ENCODE measurements around the gene CDC42BPB. TPM values are rescaled to one million over a fixed set of nuclear protein-coding genes. Genes with fewer than 3 reads are reported as not detected.

CDC42BPB gene
- total RNA-seq, 1 donor from 2014 or later, result 1.6 TPM

GRCh38 chr14:102885737-102886447 is 171.5 kb downstream of the CDC42BPB start:
- H3K4me1 Mint-ChIP-seq (ENCODE audit: low read depth), result peaks cover 10% of the 10 kb centered on the region
- intact Hi-C loops (cut with micrococcal nuclease), result no loop called here
- H3K4me3 Mint-ChIP-seq, result no peak overlapping the region
- H3K9me3 Mint-ChIP-seq, result no peaks in the 10 kb centered on the region
- DNase-seq (ENCODE audit: low spot score), result no peak
- peaks cover 50% of the 10 kb centered on the region for H3K36me3 Mint-ChIP-seq (ENCODE audit: low read depth)
- no peak overlapping the region for H3K27ac Mint-ChIP-seq
- no peaks in the 10 kb centered on the region for H3K27me3 Mint-ChIP-seq (ENCODE audit: insufficient read depth)

GRCh38 chr14:102883554-102883953 is 173.8 kb downstream of the CDC42BPB start:
- no peak overlapping the region for H3K27ac Mint-ChIP-seq
- H3K4me1 Mint-ChIP-seq (ENCODE audit: low read depth), result peaks cover 10% of the 10 kb centered on the region
- H3K27me3 Mint-ChIP-seq (ENCODE audit: insufficient read depth), result no peaks in the 10 kb centered on the region
- H3K4me3 Mint-ChIP-seq, result no peak overlapping the region
- no peak for DNase-seq (ENCODE audit: low spot score)
- no peaks in the 10 kb centered on the region for H3K9me3 Mint-ChIP-seq
- H3K36me3 Mint-ChIP-seq (ENCODE audit: low read depth), result peaks cover 52% of the 10 kb centered on the region
- intact Hi-C loops (cut with micrococcal nuclease), result loop anchor here (1.0 to 5.0 kb wide), 4 partner anchors 61 to 521 kb away; partner anchors contain the start of genes CINP and TECPR2

GRCh38 chr14:102883089-102883541 is 174.2 kb downstream of the CDC42BPB start:
- DNase-seq (ENCODE audit: low spot score), result no peak
- intact Hi-C loops (cut with micrococcal nuclease), result loop anchor here (1.0 to 5.0 kb wide), 4 partner anchors 61 to 521 kb away; partner anchors contain the start of genes CINP and TECPR2
- Mint-ChIP-seq H3K4me1 (ENCODE audit: low read depth) (peaks cover 10% of the 10 kb centered on the region), H3K36me3 (ENCODE audit: low read depth) (peaks cover 50% of the 10 kb centered on the region), H3K9me3 (no peaks in the 10 kb centered on the region), H3K27me3 (ENCODE audit: insufficient read depth) (no peaks in the 10 kb centered on the region), H3K4me3 (no peak overlapping the region), H3K27ac (peak overlapping the region; percentile 62)

Other genes with a start within 250 kb of the CDC42BPB start
- gene AMN, start 134.9 kb downstream of the CDC42BPB start, total RNA-seq, result 0.44 and 0.69 TPM in 2 replicates
- gene LBHD2, start 26.7 kb upstream of the CDC42BPB start, total RNA-seq, result not detected in 2 replicates
- gene EXOC3L4, start 37.2 kb upstream of the CDC42BPB start, total RNA-seq, result not detected in 2 replicates
- gene TNFAIP2, start 65.9 kb upstream of the CDC42BPB start, total RNA-seq, result 2.3 and 2.4 TPM in 2 replicates